ENCODE results near the gene SORT1.

DNA sequence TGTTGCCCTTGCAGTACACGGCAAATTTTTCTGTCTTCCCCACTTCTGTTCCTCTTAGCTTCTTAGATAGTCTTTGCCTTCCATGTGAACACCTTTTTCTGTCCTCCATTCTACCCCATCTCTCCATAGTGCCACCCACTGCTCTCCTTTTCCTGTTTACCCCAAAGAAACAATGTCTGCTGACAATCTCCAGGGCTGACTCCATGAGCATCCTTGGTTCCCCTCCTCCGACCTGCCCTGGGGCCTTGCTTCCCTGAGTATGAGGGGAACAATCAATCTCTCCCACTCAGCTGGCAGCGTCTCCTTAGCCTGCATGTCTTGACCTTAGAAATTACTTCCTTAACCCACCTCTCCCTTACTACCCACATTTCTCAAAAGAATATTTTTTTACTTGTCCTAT lies 78.6 kb downstream of the SORT1 start:
- TF ChIP-seq, protein P1, sequence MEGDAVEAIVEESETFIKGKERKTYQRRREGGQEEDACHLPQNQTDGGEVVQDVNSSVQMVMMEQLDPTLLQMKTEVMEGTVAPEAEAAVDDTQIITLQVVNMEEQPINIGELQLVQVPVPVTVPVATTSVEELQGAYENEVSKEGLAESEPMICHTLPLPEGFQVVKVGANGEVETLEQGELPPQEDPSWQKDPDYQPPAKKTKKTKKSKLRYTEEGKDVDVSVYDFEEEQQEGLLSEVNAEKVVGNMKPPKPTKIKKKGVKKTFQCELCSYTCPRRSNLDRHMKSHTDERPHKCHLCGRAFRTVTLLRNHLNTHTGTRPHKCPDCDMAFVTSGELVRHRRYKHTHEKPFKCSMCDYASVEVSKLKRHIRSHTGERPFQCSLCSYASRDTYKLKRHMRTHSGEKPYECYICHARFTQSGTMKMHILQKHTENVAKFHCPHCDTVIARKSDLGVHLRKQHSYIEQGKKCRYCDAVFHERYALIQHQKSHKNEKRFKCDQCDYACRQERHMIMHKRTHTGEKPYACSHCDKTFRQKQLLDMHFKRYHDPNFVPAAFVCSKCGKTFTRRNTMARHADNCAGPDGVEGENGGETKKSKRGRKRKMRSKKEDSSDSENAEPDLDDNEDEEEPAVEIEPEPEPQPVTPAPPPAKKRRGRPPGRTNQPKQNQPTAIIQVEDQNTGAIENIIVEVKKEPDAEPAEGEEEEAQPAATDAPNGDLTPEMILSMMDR (IDR thresholded peaks at IDR 0.05) = no peak
- no peak for TF ChIP-seq POLR2AphosphoS5 (IDR thresholded peaks at IDR 0.05)
